Effector CD8-positive, alpha-beta T cell (primary cell): Measurements from ENCODE around the gene FUT7.
"Not testable (repeated sequence)": the region's sequence is repeated elsewhere in the genome, so short reads cannot be mapped to it uniquely, and the experiment has no call there.

Source experiments
- DNase-seq: peaks from one replicate; lab custom pipeline; 2025; lab: John Stamatoyannopoulos, UW

FUT7 gene

DNA sequence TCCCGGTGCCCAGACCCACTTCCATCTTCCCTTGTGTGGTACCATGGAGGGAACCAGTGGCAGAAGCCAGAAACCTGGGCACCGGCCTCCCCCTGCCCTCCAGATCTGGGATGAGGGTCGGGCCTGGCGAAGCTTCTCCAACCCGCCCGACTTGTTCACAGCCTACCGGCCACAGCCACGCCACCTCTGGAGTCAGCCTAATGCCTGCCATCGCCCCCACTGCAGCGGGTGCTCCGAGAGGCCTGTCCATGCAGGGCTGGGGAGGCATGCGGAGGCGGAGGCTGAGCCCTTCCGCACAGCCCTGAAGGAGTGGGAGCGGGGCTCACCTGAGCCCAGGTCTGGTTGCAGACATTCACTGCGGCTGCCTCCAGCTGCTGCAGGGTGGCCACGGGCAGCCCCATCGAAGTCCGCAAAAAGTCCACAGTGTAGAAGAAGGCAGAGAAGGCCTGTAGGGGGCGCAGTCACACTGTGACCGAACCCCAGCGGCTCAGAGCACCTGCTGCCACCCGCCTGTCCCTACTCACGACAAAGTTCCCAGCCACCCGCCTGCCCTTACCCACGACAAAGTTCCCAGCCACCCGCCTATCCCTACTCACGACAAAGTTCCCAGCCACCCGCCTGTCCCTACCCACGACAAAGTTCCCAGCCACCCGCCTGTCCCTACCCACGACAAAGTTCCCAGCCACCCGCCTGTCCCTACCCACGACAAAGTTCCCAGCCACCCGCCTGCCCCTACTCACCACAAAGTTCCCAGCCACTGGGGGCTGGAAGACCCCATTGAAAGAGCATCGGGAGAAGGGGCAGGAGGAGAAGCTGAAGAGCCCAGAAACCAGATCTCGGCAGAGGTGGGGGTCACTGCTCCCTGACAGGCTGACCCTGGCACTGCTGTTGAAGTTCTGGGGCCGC is 17.9 kb upstream of the FUT7 start:
- DNase-seq, result peak; percentile 22

DNA sequence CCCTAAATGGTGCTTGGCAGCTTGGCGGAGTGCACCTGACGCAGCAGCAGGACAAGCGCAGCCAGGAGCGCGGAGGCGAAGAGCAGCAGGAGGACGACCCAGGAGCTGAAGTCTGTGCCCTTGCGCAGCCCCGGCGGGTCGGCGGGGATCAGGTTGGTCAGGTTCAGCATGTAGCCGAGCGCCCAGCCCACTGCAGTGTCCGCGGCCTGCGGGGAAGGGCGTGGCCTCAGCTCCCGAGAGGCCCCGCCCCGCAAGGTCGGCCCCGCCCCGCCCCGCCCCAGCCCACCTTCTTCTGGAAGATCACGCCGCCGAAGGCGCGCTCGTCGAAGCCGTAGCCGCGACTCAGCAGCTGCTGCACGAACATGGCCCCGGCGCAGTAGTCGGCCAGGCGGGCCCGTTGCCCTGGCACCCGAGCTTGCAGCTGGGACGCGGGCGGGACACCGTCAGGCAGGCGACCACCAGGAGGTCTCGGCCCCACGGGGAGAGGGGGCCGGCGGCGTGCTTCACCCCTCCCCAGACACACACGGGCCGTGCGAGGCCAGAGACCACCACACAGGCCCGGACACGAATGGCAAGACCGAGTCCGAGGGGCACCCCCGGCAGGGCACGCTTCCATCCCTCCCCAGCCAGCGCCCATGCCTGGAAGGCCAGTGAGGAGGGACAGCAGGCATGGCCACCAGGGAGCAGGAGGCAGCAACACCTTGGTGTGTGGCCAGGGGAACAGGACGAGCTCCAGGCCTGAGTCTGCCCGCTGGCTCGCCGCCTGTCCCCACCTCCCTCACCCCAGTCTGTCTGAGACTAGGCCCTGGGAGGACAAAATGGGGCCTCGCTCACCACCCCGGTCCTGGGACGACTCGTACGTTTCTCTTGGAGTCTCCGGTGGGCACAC is 17.0 kb upstream of the FUT7 start:
- no peak for DNase-seq

DNA sequence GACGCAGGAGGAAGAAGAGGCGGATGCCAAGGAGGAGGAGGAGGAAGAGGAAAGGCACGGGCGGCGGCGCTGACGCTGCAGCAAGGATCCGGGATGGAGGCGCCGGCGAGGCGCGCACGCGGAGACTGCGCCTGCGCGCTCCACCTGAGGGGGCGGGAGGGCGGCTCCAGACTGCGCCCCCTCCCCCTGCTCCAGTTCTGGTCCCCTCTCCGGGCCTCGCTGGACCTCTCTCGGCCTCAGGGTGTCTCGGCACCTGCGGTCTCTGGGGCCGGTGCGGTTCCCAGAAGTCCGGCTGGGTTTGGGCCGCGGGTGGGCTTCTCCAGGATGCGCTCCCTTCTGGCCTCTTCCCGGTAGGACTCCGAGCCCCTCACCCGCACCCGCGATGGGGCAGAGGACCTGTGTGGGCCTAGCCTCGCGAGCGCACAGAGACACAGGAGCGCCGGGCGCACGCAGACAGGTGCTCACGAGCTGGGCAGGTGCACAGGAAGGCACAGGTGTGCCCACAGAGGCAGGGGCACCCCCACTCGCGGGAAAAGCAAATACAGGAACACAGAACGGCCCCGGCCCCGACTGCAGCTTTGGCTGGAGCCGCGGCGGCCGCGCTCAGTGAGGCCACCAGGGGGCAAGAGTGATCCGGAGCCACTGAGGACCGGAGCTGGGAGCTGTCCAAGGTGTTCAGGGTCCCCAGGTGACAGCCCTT is 14.3 kb upstream of the FUT7 start, which contains the start of gene NPDC1:
TSS of gene NPDC1 (minus strand) at position 90 of the 700 bp plus-strand sequence. CDS start 188 bp downstream, outside the sequence.
- peak; percentile 65 for DNase-seq

DNA sequence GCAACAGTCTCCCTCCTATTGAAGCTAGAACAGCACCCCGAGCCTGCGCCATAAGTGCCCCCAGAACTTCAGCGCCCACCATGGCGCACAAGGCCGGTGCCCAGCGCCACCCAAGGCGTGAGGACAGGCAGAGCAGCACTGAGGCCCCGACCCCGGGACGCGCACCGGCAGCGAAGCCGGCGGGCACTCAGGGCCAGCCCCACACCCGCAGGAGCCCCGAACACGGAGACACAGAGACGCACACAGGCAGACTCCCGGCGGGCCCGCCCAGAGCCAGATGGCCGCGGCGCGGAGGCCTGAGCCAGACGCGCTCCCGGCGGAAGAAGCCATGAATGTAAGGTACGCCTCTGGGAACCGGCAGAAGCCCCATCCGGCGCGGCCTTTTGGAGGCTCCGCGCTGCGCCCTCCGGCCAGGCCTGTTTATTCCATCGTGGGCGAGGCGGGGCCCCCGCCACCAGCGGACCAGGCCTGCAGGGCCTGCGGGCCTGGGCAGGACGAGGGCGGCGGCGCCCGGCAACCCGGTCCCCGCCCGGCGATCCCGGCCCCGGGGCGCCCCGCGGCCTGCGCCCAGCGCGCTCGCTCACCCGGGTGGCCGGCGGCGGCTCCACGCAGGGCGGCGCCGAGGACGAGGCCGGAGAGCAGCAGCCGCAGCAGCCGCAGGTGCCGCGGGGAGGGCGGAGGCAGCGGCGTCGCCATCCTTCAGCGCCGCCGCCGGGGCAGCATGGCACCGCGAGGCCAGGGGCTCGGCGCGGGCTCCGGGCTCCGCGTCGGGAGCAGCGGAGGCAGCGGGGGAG is 13.6 kb upstream of the FUT7 start:
- no peak for DNase-seq

DNA sequence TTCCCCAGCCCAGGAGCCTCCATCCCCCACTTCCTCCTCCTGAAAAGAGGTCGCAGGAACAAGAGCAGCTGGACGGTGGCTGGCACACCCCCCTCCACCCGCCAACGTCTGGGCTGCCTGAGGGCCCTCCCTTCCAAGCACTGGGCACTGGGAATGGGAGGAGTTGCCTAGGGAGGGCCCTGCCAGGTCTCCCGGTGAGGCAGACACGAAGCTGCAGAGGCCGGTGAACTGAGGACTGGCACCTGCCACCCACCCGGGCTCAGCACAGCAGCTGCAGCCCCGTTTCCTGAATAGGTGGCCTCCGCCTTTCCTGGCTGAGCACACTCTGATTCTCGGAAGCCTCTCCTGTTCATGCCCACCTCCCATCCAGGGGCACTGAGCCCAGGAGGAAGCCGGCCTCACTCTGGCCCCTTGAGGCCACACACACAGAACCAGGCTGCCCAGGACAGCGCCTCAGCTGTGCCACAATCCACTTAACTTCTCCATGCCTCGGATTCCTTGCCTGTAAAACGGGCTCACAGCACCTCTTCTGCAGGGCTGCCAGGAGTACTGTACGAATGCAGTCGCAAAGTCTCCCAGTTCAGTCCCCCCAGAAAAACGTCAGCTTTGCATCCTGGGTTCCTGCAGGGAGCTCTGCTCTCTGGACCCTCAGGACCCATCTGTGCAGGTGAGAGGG is 12.8 kb upstream of the FUT7 start:
- DNase-seq, result no peak

DNA sequence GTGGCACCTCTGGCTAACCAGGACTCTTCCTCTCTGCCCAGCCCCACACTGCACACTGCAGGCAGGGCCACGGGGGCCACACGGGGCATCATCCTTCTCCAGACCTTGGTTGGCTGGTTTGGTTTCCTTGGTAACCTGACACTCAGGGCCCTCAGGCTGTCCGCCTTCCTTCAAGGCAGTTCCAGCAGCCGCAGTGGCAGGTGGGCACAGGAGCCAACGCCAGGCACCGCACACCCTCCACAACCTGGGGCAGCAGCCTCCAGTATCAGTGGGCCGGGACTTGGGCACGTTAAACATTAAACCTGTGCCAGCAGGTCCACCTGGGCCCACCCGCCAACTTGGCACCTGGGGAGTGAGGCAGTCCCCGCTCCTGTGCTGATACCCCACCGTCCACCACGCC is 12.1 kb upstream of the FUT7 start:
- no peak for DNase-seq

DNA sequence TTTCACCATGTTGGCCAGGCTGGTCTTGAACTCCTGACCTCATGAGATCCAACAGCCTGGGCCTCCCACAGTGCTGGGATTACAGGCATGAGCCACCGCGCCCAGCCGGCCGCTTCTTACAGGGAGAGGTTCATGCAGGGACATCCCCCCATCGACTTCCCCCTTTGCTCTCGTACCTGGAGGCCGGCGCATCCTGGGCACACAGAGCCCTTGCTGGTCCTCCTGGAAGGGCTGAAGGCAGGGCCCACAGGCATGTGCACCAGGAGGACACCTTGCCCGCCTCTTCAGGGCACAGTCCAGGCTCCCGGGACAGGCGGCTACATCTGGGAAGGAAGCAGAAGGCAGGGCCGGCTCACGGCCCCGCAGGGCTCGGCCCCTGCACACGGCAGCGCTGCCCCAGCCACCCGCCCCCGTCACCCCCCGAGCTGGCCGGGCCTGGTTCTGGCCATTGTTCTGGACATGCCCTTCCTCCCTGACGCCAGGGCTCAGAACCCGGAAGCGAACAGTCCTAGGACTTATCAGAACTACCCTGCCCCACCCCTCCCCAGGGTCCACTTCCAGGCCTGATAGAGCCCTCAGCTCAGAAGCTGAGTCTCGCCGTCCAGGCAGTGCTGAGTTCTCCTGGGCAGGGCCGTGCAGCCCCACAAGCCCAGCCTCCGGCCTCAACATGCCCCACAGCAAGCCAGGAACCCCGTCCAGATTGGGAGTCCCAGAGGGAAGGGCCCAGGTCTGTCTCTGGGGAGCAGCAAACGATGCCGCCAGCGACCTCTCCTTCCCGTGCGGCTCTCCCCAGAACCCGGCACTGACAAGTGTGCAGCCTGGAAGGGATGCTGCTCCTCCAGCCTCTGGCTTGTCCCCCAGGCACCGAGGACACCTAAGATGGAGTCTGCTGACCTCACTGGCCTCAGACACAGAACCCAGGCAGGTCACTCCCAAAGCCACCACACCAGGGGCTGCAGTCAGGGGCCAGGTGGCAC is 11.2 kb upstream of the FUT7 start:
- DNase-seq, result no peak

DNA sequence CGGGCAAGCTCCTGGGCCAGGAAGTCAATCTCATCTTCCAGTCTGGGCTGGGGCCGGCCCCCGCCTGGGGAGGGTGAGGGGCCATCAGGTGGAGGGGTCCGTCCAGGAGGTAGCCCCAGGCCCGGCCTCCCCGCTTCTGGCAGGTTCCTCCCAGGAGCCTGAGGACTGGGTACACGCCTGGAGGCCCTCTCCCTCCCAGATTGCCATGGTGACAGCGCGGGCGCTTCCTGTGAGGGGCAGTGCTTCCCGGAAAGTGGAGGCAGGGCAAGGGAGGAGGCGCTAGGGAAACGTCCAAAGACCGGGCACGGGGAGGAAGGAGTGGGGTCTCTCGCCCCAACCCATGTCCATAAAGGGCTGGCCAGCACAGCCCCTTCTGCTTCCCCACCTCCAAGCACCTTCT is 9.2 kb upstream of the FUT7 start:
- DNase-seq, result no peak

DNA sequence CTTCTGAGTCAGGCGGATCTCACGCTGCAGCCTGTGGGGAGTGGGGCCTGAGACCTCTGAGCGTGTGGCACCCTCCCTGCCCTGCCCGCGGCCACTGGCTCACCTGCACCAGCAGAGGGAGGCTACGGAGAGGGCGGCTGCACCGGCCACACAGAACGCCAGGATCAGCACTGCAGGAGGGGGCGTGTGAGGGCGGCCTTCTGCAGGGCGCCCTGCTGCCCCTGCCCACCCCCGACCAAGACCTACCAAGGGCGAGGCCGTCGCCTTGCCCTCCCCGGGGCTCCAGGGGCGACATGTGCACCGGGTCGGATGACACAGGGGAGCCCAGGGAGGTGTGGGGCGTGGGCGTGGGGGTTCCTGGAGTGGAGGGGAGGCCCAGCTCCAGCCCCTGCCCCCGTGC is 8.7 kb upstream of the FUT7 start:
- no peak for DNase-seq

DNA sequence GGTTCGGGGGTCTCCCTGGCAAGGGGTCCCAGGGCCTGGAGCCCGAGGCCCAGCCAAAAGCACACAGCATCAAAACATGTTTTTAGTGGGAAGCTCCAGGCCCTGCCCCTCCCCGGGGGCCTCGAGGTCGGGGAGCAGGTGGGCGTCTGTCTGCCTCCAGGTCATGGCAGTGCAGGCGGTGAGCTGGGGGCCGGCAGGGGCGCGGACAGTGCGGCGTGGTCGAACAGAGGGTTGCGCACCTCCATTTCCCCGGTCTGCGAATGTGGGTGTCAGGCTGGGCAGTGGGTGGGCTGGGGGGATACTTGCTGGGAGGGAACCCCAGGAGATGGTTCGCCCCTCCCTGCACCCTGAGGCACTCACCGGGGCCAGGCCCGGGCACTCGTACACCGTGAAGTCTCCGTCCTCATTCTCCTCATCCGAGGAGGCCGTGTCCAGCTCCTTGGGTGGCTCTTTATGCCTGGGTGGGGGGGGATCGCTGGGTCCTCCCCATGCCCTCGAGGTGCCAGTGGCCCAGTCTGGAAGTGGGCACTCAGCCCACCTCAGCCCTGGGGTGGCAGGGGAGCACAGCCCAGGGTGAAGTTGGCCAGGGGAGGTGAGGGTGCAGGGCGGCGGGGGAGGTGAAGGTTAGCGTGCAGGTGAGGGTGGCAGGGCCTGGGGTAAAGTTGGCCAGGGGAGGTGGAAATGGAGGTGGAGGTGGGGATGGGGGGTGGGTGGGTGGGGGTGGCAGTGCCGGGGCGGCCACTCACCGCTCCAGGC is 7.9 kb upstream of the FUT7 start:
- DNase-seq, result no peak

DNA sequence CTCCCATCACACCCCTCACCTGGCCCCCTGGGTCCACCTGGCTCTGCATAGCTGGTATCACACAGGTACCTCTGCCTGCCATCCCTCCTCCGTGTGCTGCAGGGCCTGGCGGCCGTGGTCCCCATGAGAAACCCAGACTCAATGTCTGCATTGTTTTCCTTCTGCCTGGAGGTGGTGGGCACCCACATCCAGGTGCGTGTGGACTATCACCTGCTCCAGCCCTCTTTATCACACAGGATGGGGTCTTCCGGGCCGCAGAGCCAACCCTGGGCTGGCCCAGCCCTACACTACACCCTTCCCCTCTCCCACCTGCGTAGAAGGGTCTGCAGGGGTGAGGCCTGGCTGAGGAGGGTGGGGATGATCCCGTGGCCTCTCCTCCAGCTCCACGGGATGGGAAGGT is 7.0 kb upstream of the FUT7 start:
- no peak for DNase-seq

DNA sequence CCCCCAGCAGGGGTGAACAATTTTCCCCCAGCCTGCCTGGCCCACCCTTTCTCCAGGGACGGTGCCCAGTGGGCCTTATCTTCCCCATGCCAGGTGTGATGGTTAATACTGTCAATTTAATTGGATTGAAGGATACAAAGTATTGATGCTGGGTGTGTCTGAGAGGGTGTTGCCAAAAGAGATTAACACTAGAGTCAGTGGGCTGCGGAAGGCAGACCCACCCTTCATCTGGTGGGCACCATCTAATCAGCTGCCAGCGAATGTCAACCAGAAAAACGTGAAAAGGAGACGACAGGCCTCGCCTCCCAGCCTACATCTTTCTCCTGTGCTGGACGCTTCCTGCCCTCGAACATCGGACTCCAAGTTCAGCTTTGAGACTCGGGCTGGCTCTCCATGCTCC is 5.6 kb upstream of the FUT7 start:
- no peak for DNase-seq

DNA sequence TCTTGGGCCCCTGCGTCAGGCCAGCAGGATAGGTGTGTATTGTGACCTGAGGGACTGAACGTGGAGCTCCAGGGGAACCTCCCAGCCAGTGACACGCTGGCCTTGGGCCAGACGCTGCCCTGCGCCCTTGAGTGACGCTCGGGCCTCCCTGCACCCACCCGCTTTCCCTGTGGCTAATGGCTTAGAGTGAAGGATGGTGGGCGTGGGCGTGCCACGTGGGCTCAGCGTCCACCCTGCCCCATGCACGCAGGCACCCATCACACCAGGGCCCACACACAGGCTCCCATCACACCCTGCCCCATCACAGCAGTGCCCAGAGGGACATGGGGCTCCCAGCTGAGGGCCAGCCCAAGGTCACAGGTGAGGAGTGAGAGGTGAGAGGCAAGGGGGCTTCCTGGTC is 5.1 kb upstream of the FUT7 start:
- DNase-seq, result no peak

DNA sequence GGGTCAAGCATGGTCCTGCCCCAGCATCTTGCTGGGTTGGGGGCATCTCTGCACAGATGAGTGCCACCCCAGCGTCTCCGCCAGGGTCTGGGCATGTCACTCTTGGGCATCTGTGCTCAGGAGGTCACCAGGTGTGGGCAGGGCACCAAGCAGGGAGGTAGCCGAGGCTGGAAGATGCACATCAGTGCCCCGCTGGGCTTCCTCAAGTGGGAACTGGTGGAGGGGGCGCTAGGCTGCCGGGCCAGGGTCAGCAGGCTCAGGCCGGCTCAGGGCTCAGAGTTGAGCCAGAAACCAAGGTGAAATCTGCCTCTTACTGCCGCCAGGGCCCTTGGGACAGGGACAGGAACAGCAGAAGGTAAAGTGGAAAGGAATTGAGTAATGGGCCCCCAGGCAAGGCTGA is 4.0 kb upstream of the FUT7 start:
- DNase-seq, result no peak

DNA sequence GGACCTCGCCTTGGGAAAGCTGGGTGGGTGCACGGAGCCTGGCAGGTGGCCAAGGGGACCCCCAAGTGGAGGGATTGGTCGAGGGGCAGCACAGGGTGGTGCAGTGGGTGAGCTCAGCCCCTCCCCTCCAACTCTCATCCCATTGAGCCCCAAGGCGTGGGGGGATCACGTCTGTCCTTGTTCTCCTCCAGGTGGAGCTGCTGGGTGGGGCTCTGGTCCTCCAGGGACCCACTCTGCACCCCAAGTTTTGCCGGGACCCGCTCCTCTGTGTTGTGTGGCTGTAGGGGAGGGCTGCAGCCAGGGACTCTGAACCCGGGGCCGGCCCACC is 3.6 kb upstream of the FUT7 start:
- DNase-seq, result no peak

DNA sequence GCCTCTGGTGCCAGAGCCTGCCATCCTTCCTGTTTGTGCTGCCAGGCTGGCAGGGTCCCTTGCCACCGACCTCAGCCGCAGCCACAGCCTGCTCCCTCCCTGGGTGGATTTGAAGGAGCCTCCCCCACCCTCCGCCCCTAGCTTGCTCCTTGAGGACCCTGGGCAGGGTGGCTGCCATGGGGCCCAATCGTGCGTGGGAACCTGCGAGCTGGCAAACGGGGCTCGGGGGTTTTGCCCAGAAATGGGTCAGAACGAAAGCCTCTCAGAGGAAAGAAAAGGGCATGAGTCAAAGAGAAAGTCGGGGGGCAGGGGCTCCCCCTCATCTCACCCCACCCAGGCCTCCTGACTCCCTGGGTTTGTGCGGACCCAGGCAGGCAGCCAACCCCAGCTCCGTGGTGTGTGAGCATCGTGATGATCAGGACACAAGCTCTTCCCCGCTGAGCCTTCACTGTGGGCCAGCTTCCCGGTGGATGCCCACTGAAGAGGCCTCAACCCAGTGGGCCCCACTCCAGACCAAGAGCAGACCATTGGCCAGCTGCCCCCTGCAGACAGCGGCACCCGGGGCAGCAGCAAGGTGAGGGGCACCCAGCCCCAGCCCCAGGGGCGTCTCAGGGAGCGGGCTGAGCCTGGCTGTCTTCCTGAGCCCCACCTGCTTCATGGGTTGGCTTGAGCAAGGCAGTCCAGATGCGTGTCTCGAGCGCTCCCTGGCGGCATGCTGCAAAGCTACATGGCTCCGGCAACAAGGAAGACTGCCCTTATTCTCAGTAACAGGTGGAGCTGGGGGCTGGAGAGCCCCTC is 3.0 kb upstream of the FUT7 start:
- peak; percentile 67 for DNase-seq

DNA sequence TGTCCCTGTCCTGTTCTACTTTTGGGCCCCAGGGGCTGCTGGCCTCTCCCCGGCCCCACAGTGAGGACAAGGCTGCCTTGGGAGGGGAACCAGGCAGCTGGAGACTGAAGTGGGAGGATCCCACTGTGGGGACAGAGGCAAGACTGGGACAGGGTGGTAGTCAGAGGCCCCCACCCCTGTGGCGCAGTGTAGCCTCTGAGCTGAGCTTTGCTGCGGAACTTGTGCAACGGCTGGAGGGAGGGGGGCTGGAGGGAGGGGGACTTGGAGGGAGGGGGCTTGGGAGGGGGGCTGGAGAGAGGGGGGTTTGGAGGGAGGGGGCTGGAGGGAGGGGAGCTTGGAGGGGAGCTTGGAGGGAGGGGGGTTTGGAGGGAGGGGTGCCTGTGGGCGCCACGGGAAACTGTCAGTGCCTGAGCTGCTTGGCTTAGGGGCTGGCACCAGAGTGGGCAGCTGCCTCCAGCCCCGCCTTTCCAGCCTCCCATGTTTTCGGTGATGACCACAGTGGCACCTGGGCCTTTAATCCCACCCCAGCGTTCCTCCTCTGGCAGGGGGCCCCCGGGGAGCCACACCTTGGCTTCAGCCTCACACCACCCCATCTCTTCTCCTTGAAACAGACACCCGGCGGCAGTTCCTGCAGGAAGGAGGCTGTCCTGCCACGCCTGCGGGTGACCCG is 2.3 kb upstream of the FUT7 start:
- DNase-seq, result no peak

DNA sequence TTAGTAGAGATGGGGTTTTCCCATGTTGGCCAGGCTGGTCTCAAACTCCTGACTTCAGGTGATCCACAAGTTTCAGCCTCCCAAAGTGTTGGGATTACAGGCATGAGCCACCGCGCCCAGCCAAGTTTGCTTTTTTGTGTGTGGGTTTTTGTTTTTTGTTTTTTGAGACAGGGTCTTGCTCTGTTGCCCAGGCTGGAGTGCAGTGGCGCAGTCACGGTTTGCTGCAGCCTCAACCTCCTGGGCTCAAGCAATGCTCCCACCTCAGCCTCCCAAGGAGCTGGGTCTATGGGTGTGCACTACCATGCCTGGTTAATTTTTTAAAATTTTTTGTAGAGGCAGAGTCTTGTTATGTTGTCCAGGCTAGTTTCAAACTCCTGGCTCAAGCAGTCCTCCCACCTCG is 1.6 kb upstream of the FUT7 start:
- not testable (repeated sequence) for DNase-seq
